ENCODE results near the gene OLIG1. TPM values are rescaled to one million over a fixed set of nuclear protein-coding genes. Genes with fewer than 3 reads are reported as not detected.

Gene OLIG1
- total and polyA plus RNA-seq, 10 of the 15 experiments (the other 5 are each of a cell fraction or from before 2014, with no cell fraction given): not detected

DNA sequence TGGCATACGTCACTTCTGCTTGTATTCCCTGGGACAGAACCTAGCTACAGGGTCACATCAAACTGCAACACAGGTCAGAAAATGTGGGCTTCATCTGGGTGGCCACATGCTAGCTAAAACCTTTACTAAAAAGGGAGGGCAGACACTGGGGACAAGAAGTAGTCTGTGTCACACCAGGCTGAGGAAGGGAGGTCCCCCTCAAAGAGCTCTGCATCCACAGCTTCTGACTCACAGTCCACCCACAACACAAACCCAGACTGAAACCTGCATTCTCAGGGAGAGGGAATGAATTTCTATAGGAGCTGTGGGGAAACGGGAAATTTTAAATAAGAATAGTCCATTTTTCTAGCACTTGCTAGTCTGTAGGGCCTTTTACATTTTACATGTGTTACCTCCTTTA, 28.0 kb upstream of the OLIG1 start:
- no peak overlapping the region for H3K9ac ChIP-seq (ENCODE audit: control insufficient read depth, insufficient read depth, low read length)
- H3K27ac ChIP-seq (ENCODE audit: control insufficient read depth, insufficient read depth): no peak overlapping the region
- no peaks in the 10 kb centered on the region for H4K20me1 ChIP-seq (ENCODE audit: control insufficient read depth, insufficient read depth)
- TF ChIP-seq CHD4 (IDR thresholded peaks at IDR 0.05): no peak
- in situ Hi-C loops (cut with MboI): no loop called here
- no peaks in the 10 kb centered on the region for H3K9me3 ChIP-seq (replicated peaks; ENCODE audit: control insufficient read depth, insufficient read depth, low read length)
- 3% methylated on average over 2 of the region's 2 CpGs for WGBS (ENCODE audit: insufficient coverage, insufficient replicate concordance, low lambda C conversion rate, missing lambda C conversion rate)
- peaks cover 0 to 2% of the 10 kb centered on the region in 2 experiments; a peak in 2 of 4 replicates for H3K27me3 ChIP-seq (replicated peaks in 1 of 2; ENCODE audit: control insufficient read depth in 2 of 2, insufficient read depth in 2 of 2, low read length in 1 of 2)
- H3K36me3 ChIP-seq (ENCODE audit: control insufficient read depth in 2 of 2, insufficient read depth in 2 of 2, low read length in 1 of 2): no peaks in the 10 kb centered on the region
- FAIRE-seq (no peak), ATAC-seq (no peak), DNase-seq (ENCODE audit: low read depth, low spot score) (no peak)
- H3K4me1 ChIP-seq (ENCODE audit: control insufficient read depth, insufficient read depth, low read length): no peaks in the 10 kb centered on the region
- ChIA-PET CTCF (no interaction called here), SMC1A (ENCODE audit: uncharacterized antibody, unreplicated experiment) (no interaction called here), POLR2A (no interaction called here), RAD21 (ENCODE audit: unreplicated experiment) (no interaction called here)
- H3K79me2 ChIP-seq (ENCODE audit: control insufficient read depth, insufficient read depth, low read length): no peaks in the 10 kb centered on the region
- intact Hi-C loops (cut with micrococcal nuclease; ENCODE audit: unreplicated experiment): no loop called here
- H2AFZ ChIP-seq (ENCODE audit: control insufficient read depth, low read depth, low read length): no peak overlapping the region
- H3K4me3 ChIP-seq: no peak overlapping the region
- no TSS peak for BruUV-seq (replicated peaks)
- H3K4me2 ChIP-seq (ENCODE audit: control insufficient read depth, insufficient read depth): no peak overlapping the region

- no peak overlapping the region for H3K4me2 ChIP-seq (ENCODE audit: control insufficient read depth, insufficient read depth)
- TF ChIP-seq RELA (IDR thresholded peaks at IDR 0.05; ENCODE audit: borderline replicate concordance, partially characterized antibody) (no peak), ZNF687 (IDR thresholded peaks at IDR 0.05) (no peak), ZNF217 (IDR thresholded peaks at IDR 0.05) (no peak), PAX8 (IDR thresholded peaks at IDR 0.05) (no peak)
- TF ChIP-seq, protein P1, sequence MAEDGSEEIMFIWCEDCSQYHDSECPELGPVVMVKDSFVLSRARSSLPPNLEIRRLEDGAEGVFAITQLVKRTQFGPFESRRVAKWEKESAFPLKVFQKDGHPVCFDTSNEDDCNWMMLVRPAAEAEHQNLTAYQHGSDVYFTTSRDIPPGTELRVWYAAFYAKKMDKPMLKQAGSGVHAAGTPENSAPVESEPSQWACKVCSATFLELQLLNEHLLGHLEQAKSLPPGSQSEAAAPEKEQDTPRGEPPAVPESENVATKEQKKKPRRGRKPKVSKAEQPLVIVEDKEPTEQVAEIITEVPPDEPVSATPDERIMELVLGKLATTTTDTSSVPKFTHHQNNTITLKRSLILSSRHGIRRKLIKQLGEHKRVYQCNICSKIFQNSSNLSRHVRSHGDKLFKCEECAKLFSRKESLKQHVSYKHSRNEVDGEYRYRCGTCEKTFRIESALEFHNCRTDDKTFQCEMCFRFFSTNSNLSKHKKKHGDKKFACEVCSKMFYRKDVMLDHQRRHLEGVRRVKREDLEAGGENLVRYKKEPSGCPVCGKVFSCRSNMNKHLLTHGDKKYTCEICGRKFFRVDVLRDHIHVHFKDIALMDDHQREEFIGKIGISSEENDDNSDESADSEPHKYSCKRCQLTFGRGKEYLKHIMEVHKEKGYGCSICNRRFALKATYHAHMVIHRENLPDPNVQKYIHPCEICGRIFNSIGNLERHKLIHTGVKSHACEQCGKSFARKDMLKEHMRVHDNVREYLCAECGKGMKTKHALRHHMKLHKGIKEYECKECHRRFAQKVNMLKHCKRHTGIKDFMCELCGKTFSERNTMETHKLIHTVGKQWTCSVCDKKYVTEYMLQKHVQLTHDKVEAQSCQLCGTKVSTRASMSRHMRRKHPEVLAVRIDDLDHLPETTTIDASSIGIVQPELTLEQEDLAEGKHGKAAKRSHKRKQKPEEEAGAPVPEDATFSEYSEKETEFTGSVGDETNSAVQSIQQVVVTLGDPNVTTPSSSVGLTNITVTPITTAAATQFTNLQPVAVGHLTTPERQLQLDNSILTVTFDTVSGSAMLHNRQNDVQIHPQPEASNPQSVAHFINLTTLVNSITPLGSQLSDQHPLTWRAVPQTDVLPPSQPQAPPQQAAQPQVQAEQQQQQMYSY (CRISPR knock-in tag; IDR thresholded peaks at IDR 0.05): no peak
- H3K9ac ChIP-seq (ENCODE audit: control insufficient read depth, insufficient read depth, low read length): no peak overlapping the region
- 18% methylated on average over 4 of the region's 4 CpGs for WGBS (ENCODE audit: insufficient coverage, insufficient replicate concordance, low lambda C conversion rate, missing lambda C conversion rate)
- H3K36me3 ChIP-seq (ENCODE audit: control insufficient read depth in 2 of 2, insufficient read depth in 2 of 2, low read length in 1 of 2): no peaks in the 10 kb centered on the region
- H3K9me3 ChIP-seq (replicated peaks; ENCODE audit: control insufficient read depth, insufficient read depth, low read length): no peaks in the 10 kb centered on the region
- BruUV-seq (replicated peaks): no TSS peak
- in situ Hi-C loops (cut with MboI): no loop called here
- H3K27ac ChIP-seq (ENCODE audit: control insufficient read depth, insufficient read depth): no peak overlapping the region
- H4K20me1 ChIP-seq (ENCODE audit: control insufficient read depth, insufficient read depth): no peaks in the 10 kb centered on the region
- DNase-seq (ENCODE audit: low read depth, low spot score) (no peak), FAIRE-seq (no peak), ATAC-seq (no peak)
- no peaks in the 10 kb centered on the region for H3K79me2 ChIP-seq (ENCODE audit: control insufficient read depth, insufficient read depth, low read length)
- CTCF ChIA-PET: no interaction called here
- no peak overlapping the region for H3K4me3 ChIP-seq
- H3K27me3 ChIP-seq (replicated peaks in 1 of 2; ENCODE audit: control insufficient read depth in 2 of 2, insufficient read depth in 2 of 2, low read length in 1 of 2): peaks cover 0 to 2% of the 10 kb centered on the region in 2 experiments; a peak in 2 of 4 replicates
- H2AFZ ChIP-seq (ENCODE audit: control insufficient read depth, low read depth, low read length): no peak overlapping the region
- H3K4me1 ChIP-seq (ENCODE audit: control insufficient read depth, insufficient read depth, low read length): no peaks in the 10 kb centered on the region
- SMC1A ChIA-PET (ENCODE audit: uncharacterized antibody, unreplicated experiment): no interaction called here
- intact Hi-C loops (cut with micrococcal nuclease; ENCODE audit: unreplicated experiment): no loop called here
- RAD21 ChIA-PET (ENCODE audit: unreplicated experiment): no interaction called here
- POLR2A ChIA-PET: no interaction called here
These were observed 27.1 kb upstream of the OLIG1 start for GRCh38 chr21:33042812-33043211.
